HG03280 (cell line): Measurements from ENCODE around the gene MTARC1.
A peak's percentile ranks its signal among the peaks of the same experiment; 100 is the strongest.

ENCODE experiments used
- ATAC-seq: cut with Tn5 transposase; IDR thresholded peaks from one replicate; pipeline ENCODE4 v1.9.1; 2021; ENCODE audit warnings: mild to moderate bottlenecking, moderate library complexity; ENCODE audit not compliant: unreplicated experiment

Gene MTARC1

GRCh38 chr1:220786337-220787068 is at the start of gene MTARC1:
Gene MTARC1 (plus strand): TSS chr1:220786913. CDS start chr1:220786945, 32 bp downstream.
- ATAC-seq: peak; percentile 55

DNA sequence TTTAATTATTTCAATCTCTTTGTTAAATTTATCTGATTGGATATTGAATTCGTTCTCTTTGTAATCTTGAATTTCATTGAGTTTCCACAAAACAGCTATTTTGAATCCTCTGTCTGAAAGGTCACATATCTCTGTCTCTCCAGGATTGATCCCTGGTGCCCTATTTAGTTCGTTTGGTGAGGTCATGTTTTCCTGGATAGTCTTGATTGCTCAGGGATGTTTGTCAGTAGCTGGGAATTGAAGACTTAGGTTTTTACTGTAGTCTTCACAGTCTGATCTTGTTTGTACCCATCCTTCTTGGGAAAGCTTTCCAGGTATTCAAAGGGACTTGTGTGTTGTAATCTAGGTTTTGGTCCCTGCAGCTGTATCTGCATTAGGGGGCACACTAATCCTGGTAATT is 45.4 kb upstream of the MTARC1 start:
- no peak for ATAC-seq

GRCh38 chr1:220741825-220742224 is 44.9 kb upstream of the MTARC1 start:
- no peak for ATAC-seq

GRCh38 chr1:220742520-220742919 is 44.2 kb upstream of the MTARC1 start:
- ATAC-seq: no peak

DNA sequence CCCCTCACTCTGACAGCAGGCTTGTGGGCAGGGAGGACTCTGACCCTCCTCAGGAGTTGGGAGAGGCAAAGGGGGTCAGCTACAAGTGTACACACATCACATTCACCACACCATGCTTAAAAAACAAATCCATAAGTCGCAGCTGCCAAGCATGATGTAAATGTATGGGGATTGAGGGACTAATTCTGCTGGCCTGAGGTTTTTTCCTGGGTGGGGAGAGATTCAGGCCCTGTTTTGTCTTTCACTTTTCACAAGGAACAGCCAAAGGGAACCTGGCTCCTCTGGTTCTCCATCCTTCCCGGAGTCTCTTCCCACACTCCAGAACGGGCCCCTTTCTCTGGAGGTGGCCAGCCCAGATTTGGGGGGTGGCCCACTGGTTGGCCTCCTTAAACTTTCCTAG is 39.9 kb upstream of the MTARC1 start:
- no peak for ATAC-seq

DNA sequence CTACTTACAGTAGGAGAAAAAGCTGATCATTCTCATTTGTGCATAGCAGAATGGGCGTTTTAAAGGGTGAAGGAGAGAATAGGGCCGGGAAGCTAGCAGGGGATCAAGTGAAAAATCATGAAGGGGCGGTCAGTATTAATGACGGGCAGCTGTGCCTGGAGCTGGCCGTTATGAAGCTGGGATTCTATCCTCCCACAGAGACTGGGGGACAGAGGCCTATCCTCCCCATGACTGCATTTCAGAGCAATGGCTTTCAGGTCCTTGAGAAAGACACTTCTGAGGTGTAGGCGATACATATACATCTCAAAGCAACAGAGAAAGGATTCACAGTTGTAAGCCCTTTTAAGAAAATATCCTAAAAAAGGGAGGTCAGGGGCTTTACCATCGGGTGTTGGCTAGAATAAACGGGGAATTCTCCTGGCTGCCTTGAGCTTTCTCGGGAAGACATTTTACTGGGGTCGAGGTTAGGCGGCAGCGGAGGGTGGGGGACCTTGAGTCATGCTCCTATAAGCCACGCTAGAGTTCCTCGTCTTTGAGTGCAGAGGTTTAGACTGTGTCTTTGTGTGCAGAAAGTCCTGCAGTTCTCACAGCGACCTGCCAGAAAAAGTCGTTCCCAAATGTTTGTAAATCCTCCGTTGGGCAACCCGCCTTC is 39.1 kb upstream of the MTARC1 start:
- ATAC-seq: peak; percentile 26

DNA sequence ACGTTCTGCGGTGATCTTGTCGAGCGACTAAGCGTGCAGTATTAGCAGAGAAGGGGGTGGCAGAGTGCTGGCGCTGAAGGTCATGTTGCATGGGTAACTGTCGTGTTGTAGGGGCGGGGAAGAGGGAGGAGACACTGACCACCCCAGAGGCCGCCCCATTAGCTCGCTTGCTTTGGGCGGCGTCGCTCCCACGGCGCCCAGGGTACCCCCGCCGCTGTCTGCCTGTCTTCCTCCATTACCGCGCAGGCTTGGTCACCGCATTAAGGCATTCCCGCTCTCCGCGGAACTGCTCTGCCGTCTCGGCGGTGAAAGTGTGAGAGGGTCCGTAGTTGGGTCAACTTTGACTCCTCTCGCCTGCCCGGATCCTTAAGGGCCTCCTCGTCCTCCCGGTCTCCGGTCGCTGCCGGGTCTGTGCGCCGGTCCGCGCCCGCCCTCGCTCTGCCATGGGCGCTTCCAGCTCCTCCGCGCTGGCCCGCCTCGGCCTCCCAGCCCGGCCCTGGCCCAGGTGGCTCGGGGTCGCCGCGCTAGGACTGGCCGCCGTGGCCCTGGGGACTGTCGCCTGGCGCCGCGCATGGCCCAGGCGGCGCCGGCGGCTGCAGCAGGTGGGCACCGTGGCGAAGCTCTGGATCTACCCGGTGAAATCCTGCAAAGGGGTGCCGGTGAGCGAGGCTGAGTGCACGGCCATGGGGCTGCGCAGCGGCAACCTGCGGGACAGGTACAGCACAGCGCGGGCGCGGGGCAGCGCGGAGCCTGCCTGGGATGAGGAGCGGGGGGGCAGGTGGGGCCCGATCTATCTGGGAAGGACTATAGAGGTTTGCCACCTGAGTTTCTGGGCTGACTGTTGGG is 38.4 kb upstream of the MTARC1 start, which contains the start of gene MTARC2:
TSS of gene MTARC2 (plus strand) at position 234 of the 846 bp plus-strand sequence. CDS start at position 444, 210 bp downstream.
- ATAC-seq: peak; percentile 96

DNA sequence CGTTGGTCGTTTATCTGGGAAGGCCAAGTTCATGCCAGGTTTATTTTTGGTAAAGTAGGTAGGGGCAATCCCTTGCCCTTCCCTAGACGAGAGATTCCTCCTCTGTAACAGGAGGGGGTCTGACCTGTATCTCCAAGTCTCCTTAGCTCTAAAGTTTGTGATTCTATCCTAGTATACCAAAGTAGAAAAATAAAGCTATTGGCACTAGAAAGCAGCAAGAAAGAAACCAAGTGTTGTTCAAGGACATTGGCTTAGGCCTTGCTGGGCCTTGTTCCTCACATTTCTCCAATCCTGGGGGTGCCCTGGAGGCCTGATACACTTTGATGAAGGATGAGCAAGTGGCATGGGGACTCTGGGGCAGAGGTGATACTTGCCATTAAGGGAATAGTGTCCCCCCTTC is 37.8 kb upstream of the MTARC1 start:
- no peak for ATAC-seq

GRCh38 chr1:220750131-220750515 is 36.6 kb upstream of the MTARC1 start:
- ATAC-seq: no peak

GRCh38 chr1:220751111-220751510 is 35.6 kb upstream of the MTARC1 start:
- ATAC-seq: no peak

GRCh38 chr1:220754212-220754917 is 32.3 kb upstream of the MTARC1 start:
- no peak for ATAC-seq

DNA sequence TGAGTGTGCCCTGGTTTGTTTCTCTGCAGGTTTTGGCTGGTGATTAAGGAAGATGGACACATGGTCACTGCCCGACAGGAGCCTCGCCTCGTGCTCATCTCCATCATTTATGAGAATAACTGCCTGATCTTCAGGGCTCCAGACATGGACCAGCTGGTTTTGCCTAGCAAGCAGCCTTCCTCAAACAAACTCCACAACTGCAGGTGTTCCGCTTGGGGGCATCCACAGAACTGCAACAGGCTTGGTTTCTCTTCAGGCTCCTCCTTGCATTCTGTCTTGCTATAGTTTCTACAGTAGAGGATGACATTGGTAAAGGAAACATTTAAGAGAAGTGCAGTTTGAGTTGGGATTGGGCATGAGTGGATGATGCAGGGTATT is 31.8 kb upstream of the MTARC1 start:
- ATAC-seq: no peak

GRCh38 chr1:220755309-220755708 is 31.4 kb upstream of the MTARC1 start:
- ATAC-seq: no peak

GRCh38 chr1:220757441-220757840 is 29.3 kb upstream of the MTARC1 start:
- ATAC-seq: no peak

- no peak for ATAC-seq
These were observed 27.6 kb upstream of the MTARC1 start for GRCh38 chr1:220759147-220759546.

GRCh38 chr1:220761688-220762427 is 24.9 kb upstream of the MTARC1 start:
- ATAC-seq: no peak

DNA sequence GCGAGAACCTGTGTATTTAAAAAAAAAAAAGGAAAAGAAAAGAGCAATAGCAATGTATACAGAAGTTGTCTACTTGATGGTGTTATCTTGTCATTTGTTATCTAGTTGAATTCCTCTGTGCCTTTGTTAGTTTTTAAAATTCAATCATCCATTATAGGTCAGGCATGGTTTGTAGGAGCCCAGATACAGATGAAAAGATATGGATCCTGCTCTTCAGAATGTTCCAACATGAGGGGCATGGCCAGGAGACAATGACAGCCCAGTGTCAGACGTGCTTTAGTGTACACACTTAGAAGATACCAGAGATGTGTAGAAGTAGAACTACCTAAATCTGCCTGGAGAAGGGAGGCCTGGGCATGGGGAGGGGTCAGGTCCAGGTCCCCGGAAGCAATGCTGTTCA is 22.0 kb upstream of the MTARC1 start:
- no peak for ATAC-seq

- ATAC-seq: no peak
These were observed 19.2 kb upstream of the MTARC1 start for GRCh38 chr1:220767312-220768125.

DNA sequence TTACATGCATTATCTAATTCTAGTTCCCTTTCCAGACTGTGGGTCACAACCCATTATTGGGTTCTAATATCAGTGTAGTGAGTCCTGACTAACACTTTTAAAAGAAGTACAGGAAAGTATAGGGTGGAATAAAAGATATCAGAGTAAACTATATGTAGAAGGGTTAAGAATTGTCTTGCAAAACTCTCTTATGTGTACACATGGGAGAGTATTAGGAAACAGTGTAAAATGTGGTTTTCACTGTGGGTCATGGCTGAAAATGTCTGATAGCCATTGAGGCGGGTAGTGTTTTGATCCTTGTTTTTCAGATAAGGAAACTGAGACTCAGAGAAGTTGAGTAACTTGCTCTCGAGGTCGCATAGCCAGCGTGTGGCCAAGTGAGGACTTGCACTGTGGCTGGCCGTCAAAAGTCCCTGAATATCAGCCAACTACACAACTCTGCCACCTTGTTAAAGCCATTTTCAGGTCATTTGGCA is 18.5 kb upstream of the MTARC1 start:
- no peak for ATAC-seq
